Measurements from ENCODE around the gene CYS1. TPM values are rescaled to one million over a fixed set of nuclear protein-coding genes. Genes with fewer than 3 reads are reported as not detected.

The CYS1 gene
- total RNA-seq, 2 experiments from 2014 or later = 0.68 TPM; not detected in 1

DNA sequence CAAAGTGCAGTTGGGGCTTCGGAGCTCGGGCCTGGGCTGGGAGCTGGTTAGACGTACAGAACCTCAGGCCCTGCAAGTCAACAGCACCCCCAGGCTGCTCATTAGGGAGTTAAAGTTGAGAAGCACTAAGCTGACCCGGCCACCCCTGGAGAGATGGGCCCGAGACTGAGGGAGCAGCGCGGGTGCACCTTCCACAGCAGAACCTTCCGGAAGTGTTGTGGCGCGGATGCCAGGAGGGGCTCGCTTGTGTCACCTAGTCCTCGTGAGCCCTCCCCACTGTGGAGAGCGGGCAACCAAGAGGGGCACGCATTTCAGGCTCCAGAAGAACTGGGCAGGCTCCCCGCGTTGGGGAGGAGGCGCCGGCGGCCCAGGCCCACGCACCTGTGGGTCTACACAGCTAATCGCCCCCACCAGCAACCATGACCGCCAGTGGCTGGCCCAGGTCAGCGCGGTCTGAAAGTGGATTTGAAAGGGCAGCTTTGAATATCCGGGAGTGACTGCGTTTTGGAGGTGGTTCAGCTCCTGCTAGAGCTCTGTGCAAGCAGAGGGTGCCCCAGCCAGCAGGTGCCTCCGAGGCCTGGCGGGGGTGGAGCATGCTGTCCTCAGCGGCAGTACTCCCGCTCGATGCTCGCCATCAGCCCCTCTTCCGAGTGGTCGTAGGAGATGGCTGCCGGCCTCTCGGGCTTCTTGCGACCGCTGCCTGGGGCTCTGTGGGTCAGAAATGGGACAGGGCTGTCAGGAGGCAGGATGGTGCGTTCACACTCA lies 21.8 kb downstream of the CYS1 start:
- Histone ChIP-seq H3K27ac (ENCODE audit: low read depth, low read length, poor library complexity, severe bottlenecking) (no peak overlapping the region), H3K9me3 (ENCODE audit: low read length) (no peaks in the 10 kb centered on the region), H3K36me3 (ENCODE audit: insufficient read depth, low read length) (peaks cover 8% of the 10 kb centered on the region; the same call in 1 of the 2 replicates), H3K79me2 (ENCODE audit: insufficient read depth, low read depth, low read length) (no peaks in the 10 kb centered on the region), H4K20me1 (ENCODE audit: insufficient read depth, low read length) (no peaks in the 10 kb centered on the region), H3K4me2 (ENCODE audit: low read length) (no peak overlapping the region), H3K9me2 (ENCODE audit: insufficient read depth, low read length) (no peaks in the 10 kb centered on the region), H2AFZ (ENCODE audit: low read length) (no peak overlapping the region), H3K4me3 (ENCODE audit: low read depth, low read length, poor library complexity, severe bottlenecking) (no peak overlapping the region), H3K4me1 (ENCODE audit: insufficient read depth, low read length, poor library complexity, severe bottlenecking) (no peaks in the 10 kb centered on the region)
- TF ChIP-seq, protein P1, sequence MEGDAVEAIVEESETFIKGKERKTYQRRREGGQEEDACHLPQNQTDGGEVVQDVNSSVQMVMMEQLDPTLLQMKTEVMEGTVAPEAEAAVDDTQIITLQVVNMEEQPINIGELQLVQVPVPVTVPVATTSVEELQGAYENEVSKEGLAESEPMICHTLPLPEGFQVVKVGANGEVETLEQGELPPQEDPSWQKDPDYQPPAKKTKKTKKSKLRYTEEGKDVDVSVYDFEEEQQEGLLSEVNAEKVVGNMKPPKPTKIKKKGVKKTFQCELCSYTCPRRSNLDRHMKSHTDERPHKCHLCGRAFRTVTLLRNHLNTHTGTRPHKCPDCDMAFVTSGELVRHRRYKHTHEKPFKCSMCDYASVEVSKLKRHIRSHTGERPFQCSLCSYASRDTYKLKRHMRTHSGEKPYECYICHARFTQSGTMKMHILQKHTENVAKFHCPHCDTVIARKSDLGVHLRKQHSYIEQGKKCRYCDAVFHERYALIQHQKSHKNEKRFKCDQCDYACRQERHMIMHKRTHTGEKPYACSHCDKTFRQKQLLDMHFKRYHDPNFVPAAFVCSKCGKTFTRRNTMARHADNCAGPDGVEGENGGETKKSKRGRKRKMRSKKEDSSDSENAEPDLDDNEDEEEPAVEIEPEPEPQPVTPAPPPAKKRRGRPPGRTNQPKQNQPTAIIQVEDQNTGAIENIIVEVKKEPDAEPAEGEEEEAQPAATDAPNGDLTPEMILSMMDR (conservative IDR thresholded peaks at IDR 0.05; ENCODE audit: low read length) = no peak
- TF ChIP-seq EZH2phosphoT487 (IDR thresholded peaks at IDR 0.05; ENCODE audit: borderline replicate concordance, low read depth, low read length) = no peak
- intact Hi-C loops (cut with micrococcal nuclease; ENCODE audit: unreplicated experiment) = no loop called here
- BruUV-seq (replicated peaks) = no TSS peak
- POLR2A ChIA-PET = no interaction called here
- CTCF ChIA-PET (ENCODE audit: unreplicated experiment) = interaction anchor here (1.0 kb wide), 1 partner anchor 10 kb away, joined by 3 read pairs; no protein-coding TSS in a partner anchor
- no peak for DNase-seq (ENCODE audit: low spot score)

DNA sequence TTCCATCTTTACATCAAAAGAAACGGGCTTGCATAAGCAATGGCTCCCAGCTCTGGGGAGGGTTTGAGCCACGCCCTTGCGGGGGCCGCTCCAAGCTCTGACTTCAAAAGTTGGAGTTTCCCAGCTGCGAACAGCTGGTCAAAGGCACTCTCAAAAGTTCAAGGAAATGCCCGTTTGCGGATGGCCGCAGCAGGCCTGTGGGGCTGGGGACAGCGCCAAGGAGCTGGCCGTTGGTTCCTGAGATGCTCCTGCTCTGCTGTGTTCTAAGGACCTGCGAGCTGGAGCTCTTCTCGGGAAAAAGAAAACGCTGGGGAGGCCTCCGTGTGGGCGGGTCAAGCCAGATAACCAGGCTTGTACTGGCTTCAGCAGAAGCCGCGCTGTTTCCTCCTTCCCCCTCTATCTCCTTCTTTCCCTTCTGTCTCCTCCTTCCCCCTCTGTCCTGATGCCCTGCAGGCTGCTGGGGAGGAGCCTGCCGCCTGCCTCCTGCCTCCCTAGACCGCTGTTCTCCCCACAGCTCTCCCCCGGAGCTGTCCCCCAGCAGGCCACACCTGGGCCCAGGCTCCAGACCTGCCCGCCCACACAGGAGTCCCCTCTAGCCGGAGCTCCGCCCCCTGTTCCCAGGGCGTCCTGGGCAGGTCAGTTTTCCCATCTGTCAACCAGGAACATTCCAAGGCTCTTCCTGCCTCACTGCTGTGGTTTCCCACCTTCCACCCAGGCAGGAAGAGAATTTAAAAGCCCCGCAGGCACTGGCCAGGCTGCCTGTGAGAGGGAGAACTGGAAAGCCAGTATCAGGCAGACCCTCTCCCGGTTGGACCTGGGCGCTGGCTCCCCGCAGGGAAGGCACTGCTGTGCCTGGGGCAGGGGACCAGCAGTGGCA lies 22.7 kb downstream of the CYS1 start:
- no peaks in the 10 kb centered on the region for H3K9me3 ChIP-seq (ENCODE audit: low read length)
- no peaks in the 10 kb centered on the region for H3K4me1 ChIP-seq (ENCODE audit: insufficient read depth, low read length, poor library complexity, severe bottlenecking)
- intact Hi-C loops (cut with micrococcal nuclease; ENCODE audit: unreplicated experiment) = no loop called here
- H3K4me3 ChIP-seq (ENCODE audit: low read depth, low read length, poor library complexity, severe bottlenecking) = no peak overlapping the region
- no peak overlapping the region for H2AFZ ChIP-seq (ENCODE audit: low read length)
- no TSS peak for BruUV-seq (replicated peaks)
- H3K27ac ChIP-seq (ENCODE audit: low read depth, low read length, poor library complexity, severe bottlenecking) = no peak overlapping the region
- no peaks in the 10 kb centered on the region for H3K79me2 ChIP-seq (ENCODE audit: insufficient read depth, low read depth, low read length)
- ChIA-PET CTCF (ENCODE audit: unreplicated experiment) (interaction anchor here (1.0 kb wide), 1 partner anchor 11 kb away, joined by 3 read pairs; no protein-coding TSS in a partner anchor), POLR2A (interaction anchor here (0.6 to 0.7 kb wide), 2 partner anchors 14 to 36 kb away, joined by 3 to 5 read pairs; no protein-coding TSS in a partner anchor)
- H3K9me2 ChIP-seq (ENCODE audit: insufficient read depth, low read length) = no peaks in the 10 kb centered on the region
- peaks cover 18% of the 10 kb centered on the region; the same call in 1 of the 2 replicates for H3K36me3 ChIP-seq (ENCODE audit: insufficient read depth, low read length)
- no peak for TF ChIP-seq EZH2phosphoT487 (IDR thresholded peaks at IDR 0.05; ENCODE audit: borderline replicate concordance, low read depth, low read length)
- TF ChIP-seq, protein P1 (conservative IDR thresholded peaks at IDR 0.05; ENCODE audit: low read length) = no peak
- no peak overlapping the region for H3K4me2 ChIP-seq (ENCODE audit: low read length)
- H4K20me1 ChIP-seq (ENCODE audit: insufficient read depth, low read length) = no peaks in the 10 kb centered on the region
- DNase-seq (ENCODE audit: low spot score) = no peak
